ENCODE data around the gene DUSP28.

DUSP28 gene

DNA sequence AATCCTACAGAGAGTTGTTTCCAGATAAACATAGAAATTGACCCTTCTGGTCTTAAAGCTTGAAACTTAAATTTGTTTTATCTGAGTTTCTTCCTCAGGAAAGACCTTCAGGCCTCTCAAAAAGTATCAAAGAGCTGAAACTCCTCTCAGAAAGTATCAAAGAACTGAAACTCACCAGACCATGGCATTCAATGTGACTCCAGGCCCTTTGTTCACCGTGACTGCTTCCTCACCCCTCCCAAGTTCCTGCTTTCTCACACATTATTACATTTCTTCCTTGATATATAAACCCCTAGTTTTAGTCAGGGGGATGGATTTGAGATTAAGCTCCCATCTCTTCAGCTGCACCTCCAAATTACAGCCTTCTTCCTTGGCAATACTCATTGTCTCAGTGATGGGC lies 8.3 kb upstream of the DUSP28 start:
- CTCF ChIA-PET: interaction anchor here (1.0 to 1.5 kb wide), 2 partner anchors 10 to 14 kb away, joined by 3 to 7 read pairs; no protein-coding TSS in a partner anchor

DNA sequence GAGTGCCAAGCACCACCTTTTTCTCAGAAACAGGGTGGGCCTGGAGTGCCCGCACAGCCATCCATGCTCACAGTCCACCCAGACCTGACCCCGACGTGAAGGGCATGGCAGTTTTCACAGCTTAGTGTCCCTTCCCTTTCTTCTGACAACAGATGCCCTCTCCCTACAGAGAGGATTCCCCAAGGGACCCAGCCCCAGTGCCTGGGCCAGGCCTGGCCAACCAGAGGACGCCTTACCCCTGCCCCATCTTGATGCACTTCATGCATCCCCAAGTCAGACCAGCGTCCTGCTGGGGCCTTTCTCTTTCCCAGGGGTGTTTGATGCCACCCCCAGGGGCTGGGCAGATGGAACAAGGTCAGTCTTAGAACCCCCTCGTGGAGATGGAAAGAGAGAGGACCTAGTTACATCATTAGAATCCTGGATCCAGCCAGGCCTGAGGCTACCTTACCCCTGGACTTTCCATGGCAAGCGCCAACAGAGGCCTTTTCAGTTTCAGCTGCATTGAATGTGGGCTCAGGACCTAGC lies 6.1 kb upstream of the DUSP28 start:
- ChIA-PET CTCF (interaction anchor here (1.5 to 5.6 kb wide), 2 partner anchors 12 to 40 kb away, joined by 4 to 27 read pairs; no protein-coding TSS in a partner anchor), POLR2A (no interaction called here)
- TF ChIP-seq, protein P1, sequence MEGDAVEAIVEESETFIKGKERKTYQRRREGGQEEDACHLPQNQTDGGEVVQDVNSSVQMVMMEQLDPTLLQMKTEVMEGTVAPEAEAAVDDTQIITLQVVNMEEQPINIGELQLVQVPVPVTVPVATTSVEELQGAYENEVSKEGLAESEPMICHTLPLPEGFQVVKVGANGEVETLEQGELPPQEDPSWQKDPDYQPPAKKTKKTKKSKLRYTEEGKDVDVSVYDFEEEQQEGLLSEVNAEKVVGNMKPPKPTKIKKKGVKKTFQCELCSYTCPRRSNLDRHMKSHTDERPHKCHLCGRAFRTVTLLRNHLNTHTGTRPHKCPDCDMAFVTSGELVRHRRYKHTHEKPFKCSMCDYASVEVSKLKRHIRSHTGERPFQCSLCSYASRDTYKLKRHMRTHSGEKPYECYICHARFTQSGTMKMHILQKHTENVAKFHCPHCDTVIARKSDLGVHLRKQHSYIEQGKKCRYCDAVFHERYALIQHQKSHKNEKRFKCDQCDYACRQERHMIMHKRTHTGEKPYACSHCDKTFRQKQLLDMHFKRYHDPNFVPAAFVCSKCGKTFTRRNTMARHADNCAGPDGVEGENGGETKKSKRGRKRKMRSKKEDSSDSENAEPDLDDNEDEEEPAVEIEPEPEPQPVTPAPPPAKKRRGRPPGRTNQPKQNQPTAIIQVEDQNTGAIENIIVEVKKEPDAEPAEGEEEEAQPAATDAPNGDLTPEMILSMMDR (IDR thresholded peaks at IDR 0.05; ENCODE audit: insufficient read depth, low read length, missing control alignments): no peak
- no peak overlapping the region for H3K4me3 ChIP-seq (ENCODE audit: low read depth, low read length)
- DNase-seq (ENCODE audit: low read depth, low spot score): no peak

More for the DNA sequence above, 8.3 kb upstream of the DUSP28 start:
- no peak for DNase-seq (ENCODE audit: low read depth, low spot score)
- POLR2A ChIA-PET: no interaction called here
- no peak overlapping the region for H3K4me3 ChIP-seq (ENCODE audit: low read depth, low read length)
- TF ChIP-seq, protein P1 (IDR thresholded peaks at IDR 0.05; ENCODE audit: insufficient read depth, low read length, missing control alignments): no peak

- no peak for DNase-seq (ENCODE audit: low read depth, low spot score)
- CTCF ChIA-PET: interaction anchor here (1.5 to 5.6 kb wide), 2 partner anchors 12 to 41 kb away, joined by 4 to 27 read pairs; no protein-coding TSS in a partner anchor
- H3K4me3 ChIP-seq (ENCODE audit: low read depth, low read length): no peak overlapping the region
- POLR2A ChIA-PET: no interaction called here
- TF ChIP-seq, protein P1 (IDR thresholded peaks at IDR 0.05; ENCODE audit: insufficient read depth, low read length, missing control alignments): no peak
These were observed 5.2 kb upstream of the DUSP28 start for GRCh38 chr2:240554767-240555493.

DNA sequence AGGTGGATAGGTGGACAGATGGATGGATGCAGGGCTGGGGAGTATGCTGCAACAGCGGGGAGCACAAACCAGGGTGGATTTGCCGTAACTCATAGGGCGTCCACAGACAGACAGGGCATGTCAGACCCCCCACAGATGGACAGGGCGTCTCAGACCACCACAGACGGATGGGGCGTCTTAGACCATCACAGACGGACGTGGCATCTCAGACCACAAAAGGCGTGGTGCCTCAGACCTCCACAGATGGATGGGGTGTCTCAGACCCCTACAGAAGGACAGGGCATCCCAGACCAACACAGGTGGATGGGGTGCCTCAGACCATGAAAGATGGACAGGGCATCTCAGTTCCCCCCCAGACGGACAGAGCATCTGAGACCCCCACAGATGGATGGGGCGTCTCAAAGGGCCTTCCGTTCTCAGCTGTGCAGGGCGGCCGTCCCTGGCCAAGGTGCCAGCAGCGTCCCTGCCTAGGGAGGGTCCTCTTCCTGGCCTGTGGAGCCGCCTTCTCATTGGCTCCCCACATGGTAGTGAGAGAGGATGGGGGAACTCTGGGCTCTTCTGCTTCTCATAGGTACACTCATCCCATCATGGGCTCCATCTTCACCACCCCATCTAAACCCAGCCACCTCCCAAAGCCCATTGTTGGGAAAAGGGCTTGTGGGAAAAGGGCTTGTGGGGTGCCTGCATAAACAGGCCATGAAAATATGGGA lies 4.5 kb upstream of the DUSP28 start:
- TF ChIP-seq, protein P1 (IDR thresholded peaks at IDR 0.05; ENCODE audit: insufficient read depth, low read length, missing control alignments): no peak
- DNase-seq (ENCODE audit: low read depth, low spot score): no peak
- ChIA-PET POLR2A (no interaction called here), CTCF (interaction anchor here (5.6 kb wide), 1 partner anchor 11 kb away, joined by 27 read pairs; no protein-coding TSS in a partner anchor)
- no peak overlapping the region for H3K4me3 ChIP-seq (ENCODE audit: low read depth, low read length)

DNA sequence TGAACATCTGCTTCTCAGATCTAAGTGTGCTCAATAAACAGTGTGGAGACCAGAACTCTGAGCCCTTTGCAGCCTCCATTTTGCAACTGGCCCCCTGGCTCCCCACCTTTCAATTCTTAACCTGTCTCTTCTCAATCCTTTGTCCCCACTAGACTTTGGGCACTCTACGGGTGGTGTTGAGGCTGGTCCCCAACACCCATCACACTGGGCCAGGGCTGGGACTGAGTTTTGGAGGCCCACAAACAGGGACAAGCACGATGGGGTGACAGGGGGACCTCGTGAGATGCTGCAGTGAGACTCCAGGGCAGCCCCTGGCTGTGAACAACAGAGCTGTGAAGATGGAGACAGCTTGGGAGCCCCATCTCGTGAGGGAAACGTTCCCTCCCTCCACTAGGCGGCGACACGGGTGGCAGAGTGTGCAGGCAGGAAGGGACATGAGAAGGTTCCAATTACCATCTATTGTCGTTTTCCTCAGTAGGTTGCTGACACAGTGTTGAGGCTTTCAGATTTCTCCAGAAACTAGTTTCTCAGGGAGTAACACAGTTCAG lies 3.5 kb upstream of the DUSP28 start:
- no peak overlapping the region for H3K4me3 ChIP-seq (ENCODE audit: low read depth, low read length)

More for the DNA sequence above, 3.5 kb upstream of the DUSP28 start:
- DNase-seq (ENCODE audit: low read depth, low spot score): no peak
- CTCF ChIA-PET: interaction anchor here (5.6 kb wide), 1 partner anchor 10 kb away, joined by 27 read pairs; no protein-coding TSS in a partner anchor
- POLR2A ChIA-PET: no interaction called here
- TF ChIP-seq, protein P1 (IDR thresholded peaks at IDR 0.05; ENCODE audit: insufficient read depth, low read length, missing control alignments): peak; percentile 64
